Stimulated activated CD8-positive, alpha-beta memory T cell treated with anti-CD3 and anti-CD28 coated beads, Interleukin-2, amount 100 ng/mL, for 48 hours (primary cell): Measurements from ENCODE around the gene RNASEH2A.

Source experiments
- DNase-seq, 2 donors: peaks; one replicate each; pipeline ENCODE4 v3.0.0-alpha.2; 2020; ENCODE audit warnings: low read depth in 2 of 2

RNASEH2A gene

GRCh38 chr19:12859546-12859945 is 53.2 kb downstream of the RNASEH2A start:
- DNase-seq = no peak
